Tibial nerve (tissue), 4 donors: ENCODE data around the gene SSPN.

ENCODE experiments used
- CTCF ChIP-seq, 5 experiments: fragments of 200-600 bp in 3 of 5; fragments of 450-650 bp in 2 of 5; sonication (generic) in 3 of 5; IDR thresholded peaks; one replicate each; pipeline ENCODE4 v1.5.1; 2016 to 2019; ENCODE audit warnings: antibody characterized with exemption in 5 of 5, mild to moderate bottlenecking in 3 of 5, moderate library complexity in 2 of 5
- EP300 ChIP-seq, 2 donors: sonication (generic); formaldehyde crosslinking; IDR thresholded peaks; one replicate each; pipeline ENCODE4 v1.6.1; 2017; ENCODE audit warnings: antibody characterized with exemption in 2 of 2, mild to moderate bottlenecking in 1 of 2
- POLR2A ChIP-seq, 2 donors: fragments of 450-650 bp; IDR thresholded peaks; one replicate each; pipeline ENCODE4 v1.6.1; 2017; ENCODE audit warnings: antibody characterized with exemption in 2 of 2, mild to moderate bottlenecking in 2 of 2, moderate library complexity in 2 of 2

DNA sequence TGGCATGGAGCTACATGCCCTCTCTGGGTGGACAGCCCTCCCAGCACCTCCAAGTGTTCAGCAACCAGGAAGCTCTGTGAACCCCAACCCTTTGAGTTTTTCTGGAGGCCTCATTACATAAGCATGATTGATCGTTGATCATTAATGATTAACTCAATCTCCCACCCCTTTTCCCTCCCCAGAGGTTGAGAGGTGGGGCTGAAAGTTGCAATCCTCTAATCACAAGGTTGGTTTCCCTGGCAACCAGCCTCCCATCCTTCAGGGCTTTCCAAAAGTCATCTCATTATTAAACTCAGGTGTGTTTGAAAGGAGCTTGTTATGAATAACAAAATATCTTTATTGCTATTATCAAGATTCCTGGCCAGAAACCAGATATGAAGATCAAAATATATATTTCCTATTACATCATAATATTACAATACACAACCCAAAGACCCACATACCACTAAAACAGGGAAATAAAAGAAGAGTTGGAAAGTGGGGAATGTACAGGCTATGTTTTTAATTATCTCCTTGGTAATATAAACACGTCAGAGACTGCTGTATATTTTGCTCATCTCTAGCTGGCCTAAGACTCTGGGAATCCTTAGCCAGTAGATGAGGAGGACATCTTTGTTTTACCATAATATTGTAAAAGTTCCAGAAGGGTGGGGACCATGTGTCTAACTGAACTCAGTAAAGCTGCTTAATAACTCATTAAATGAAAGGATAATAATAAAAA, 73.6 kb downstream of the SSPN start:
- no peak for TF ChIP-seq POLR2A (IDR thresholded peaks at IDR 0.05)
- TF ChIP-seq CTCF (IDR thresholded peaks at IDR 0.05), result no peak
- TF ChIP-seq EP300 (IDR thresholded peaks at IDR 0.05), result no peak
